AG09319 (cell line): Measurements from ENCODE around the gene PRKD2.

Source experiments
- DNase-seq: peaks from one replicate; pipeline ENCODE4 v3.0.0-alpha.2; 2010; ENCODE audit warnings: low read depth; ENCODE audit errors: extremely low read depth
- TF ChIP-seq, protein P1 (sequence below): IDR thresholded peaks from 2 replicates; pipeline ENCODE4 v1.5.1; 2011; ENCODE audit warnings: low read depth, mild to moderate bottlenecking, inconsistent platforms, low read length, moderate library complexity

PRKD2 gene

DNA sequence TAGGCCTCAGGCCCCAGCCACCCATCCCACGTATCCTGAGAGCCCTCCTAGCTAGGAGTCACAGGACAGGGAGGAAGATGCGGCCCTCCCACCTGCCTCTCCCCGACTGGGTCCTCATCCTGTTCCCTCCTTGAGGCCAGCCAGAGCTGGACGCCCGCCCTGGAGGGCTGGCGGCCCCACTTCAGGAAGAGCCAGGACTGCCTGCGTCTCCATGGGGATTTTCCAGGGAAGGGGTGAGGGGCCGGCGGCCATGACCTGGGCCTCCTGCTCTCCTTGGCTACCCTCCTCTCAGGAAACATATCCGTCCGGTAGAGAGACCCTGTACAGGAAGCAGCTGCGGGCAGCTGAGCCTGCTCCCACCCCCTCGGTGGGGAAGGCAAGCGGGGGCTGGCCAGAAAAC lies 11.3 kb upstream of the PRKD2 start:
- no peak for DNase-seq
- TF ChIP-seq, protein P1, sequence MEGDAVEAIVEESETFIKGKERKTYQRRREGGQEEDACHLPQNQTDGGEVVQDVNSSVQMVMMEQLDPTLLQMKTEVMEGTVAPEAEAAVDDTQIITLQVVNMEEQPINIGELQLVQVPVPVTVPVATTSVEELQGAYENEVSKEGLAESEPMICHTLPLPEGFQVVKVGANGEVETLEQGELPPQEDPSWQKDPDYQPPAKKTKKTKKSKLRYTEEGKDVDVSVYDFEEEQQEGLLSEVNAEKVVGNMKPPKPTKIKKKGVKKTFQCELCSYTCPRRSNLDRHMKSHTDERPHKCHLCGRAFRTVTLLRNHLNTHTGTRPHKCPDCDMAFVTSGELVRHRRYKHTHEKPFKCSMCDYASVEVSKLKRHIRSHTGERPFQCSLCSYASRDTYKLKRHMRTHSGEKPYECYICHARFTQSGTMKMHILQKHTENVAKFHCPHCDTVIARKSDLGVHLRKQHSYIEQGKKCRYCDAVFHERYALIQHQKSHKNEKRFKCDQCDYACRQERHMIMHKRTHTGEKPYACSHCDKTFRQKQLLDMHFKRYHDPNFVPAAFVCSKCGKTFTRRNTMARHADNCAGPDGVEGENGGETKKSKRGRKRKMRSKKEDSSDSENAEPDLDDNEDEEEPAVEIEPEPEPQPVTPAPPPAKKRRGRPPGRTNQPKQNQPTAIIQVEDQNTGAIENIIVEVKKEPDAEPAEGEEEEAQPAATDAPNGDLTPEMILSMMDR: no peak

- TF ChIP-seq, protein P1: no peak
Observed at GRCh38 chr19:46727757-46728156, 10.8 kb upstream of the PRKD2 start.

DNA sequence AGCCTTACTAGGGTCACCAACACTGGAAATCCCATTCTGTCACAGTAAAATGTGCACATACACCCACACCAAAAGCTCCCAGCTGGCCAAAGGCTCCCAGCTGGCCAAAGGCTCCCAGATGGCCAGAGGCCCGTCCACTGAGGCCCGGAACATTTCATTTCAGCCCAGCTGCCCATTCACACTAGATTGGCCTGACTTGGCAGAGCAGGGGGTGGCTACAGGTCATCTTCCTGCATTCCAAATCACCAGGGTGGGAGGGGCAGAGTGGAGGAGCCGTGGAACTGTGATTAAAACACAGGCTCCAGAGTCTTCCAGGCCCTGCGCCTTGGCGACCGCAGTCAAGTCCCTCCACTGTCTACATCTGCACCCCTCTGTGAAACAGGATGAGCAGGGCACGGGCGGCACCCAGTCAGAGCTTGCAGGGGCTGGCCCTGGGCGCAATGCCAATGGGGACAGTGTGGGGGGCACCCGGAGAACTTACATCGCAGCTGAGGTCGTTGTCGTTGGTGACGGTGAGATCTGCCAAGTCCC lies 10.1 kb upstream of the PRKD2 start:
- TF ChIP-seq, protein P1: no peak
- DNase-seq: no peak

More at GRCh38 chr19:46727757-46728156, 10.8 kb upstream of the PRKD2 start:
- DNase-seq: no peak

- TF ChIP-seq, protein P1: no peak
- no peak for DNase-seq
Observed at GRCh38 chr19:46726551-46726950, 9.6 kb upstream of the PRKD2 start.

DNA sequence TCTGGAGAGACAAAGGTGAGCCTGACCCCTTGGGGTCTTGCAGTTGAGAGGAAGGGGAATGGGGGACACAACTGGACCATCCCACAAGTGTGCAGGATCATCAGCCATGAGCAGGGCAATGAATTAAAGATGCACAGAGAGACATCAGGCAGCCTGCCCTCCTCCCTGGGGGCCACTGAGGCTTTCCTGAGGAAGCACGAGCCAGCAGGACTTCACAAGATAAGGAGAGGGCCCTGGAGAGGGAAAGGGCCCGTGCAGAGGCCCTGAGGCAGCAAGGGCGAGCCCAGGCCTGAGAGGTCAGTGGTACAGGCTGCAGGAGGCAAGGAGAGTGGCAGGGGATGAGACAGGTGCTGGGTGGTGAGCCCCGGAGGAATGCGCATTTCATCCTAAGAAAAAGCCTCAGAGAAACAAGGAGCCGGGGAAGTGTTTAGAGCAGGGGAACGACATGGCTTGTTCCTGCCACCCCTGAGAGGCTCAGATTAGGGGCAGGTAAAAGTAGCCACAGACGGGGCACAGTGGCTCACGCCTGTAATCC lies 9.0 kb upstream of the PRKD2 start:
- no peak for DNase-seq
- TF ChIP-seq, protein P1: no peak

DNA sequence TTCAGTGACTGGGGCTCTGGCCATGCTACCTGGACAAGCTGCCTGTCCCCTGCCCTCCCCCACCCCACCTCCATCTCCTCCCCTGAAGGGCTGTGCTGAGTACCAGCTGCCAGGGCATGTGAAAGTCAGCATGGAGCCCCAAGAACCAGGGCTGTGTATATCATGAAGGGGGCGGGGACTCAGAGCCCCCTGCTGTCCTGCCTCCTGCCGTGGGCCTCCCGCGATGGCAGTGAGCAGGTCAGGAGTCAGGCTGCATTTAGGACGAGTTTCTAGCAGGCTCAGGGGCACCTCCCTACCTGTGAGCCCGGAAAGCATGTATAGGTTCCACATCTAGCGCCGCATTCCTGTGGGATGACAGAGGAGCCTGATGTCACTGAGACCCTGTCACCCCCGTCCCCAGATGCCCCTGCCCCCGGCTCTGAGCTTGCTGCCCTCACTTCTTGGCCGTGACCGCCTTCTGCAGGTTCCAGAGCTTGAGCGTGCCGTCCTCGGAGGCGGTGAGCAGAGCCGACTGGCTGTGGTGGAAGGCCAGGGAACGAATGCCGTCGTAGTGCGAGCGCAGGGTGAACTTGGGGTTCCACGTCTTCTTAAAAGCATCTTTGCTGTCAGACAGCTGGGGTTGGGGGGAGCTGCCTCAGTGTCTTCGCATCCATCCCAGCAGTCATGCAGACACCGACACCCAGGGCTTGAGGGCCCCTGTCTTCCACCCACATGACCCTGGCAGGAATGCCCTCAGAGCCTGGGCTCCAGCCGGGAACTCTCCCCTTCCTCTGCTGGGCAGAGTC lies 8.3 kb upstream of the PRKD2 start:
- TF ChIP-seq, protein P1: no peak
- no peak for DNase-seq

- TF ChIP-seq, protein P1: no peak
- no peak for DNase-seq
Observed at GRCh38 chr19:46724468-46724867, 7.6 kb upstream of the PRKD2 start.
